NOMO-1 treated with dmso at 0.1 percent for 144 hours (cell line): ENCODE results near the gene ABCB11.
"Not testable (repeated sequence)": the region's sequence is repeated elsewhere in the genome, so short reads cannot be mapped to it uniquely, and the experiment has no call there.

Experiments
- DNase-seq: peaks from one replicate; lab custom pipeline; 2025; ENCODE audit not compliant: unreplicated experiment; lab: John Stamatoyannopoulos, UW

The ABCB11 gene

GRCh38 chr2:168897449-168897848, 133.7 kb downstream of the ABCB11 start:
- no peak for DNase-seq

GRCh38 chr2:168896783-168897182, 134.3 kb downstream of the ABCB11 start:
- DNase-seq, result peak; percentile 41

- DNase-seq, result no peak
Measured at GRCh38 chr2:168895771-168896170, 135.4 kb downstream of the ABCB11 start.

- DNase-seq, result no peak
Measured at GRCh38 chr2:168894720-168895119, 136.4 kb downstream of the ABCB11 start.

- no peak for DNase-seq
Measured at GRCh38 chr2:168894101-168894500, 137.0 kb downstream of the ABCB11 start.

- no peak for DNase-seq
Measured at GRCh38 chr2:168892327-168892726, 138.8 kb downstream of the ABCB11 start.

- peak; percentile 95 for DNase-seq
Measured at GRCh38 chr2:168890006-168890782, 140.9 kb downstream of the ABCB11 start, which contains the start of gene SPC25. Gene SPC25 (minus strand): TSS chr2:168890430. CDS start chr2:168889519, 911 bp downstream.

- no peak for DNase-seq
Measured at GRCh38 chr2:168889635-168890005, 141.5 kb downstream of the ABCB11 start.

- no peak for DNase-seq
Measured at GRCh38 chr2:168884975-168885374, 146.1 kb downstream of the ABCB11 start.

GRCh38 chr2:168882163-168882562, 149.0 kb downstream of the ABCB11 start:
- not testable (repeated sequence) for DNase-seq

GRCh38 chr2:168874368-168875054, 156.6 kb downstream of the ABCB11 start:
- no peak for DNase-seq

- not testable (repeated sequence) for DNase-seq
Measured at GRCh38 chr2:168870824-168871223, 160.3 kb downstream of the ABCB11 start.
